Panc1 (cell line): ENCODE measurements around the gene PHTF1. TPM values are rescaled to one million over a fixed set of nuclear protein-coding genes. Genes with fewer than 3 reads are reported as not detected.

Experiments
- ATAC-seq: fragments of 200-7000 bp; cut with Tn5 transposase; 2 replicates; pipeline ENCODE4 v1.9.1; 2020; ENCODE audit warnings: mild to moderate bottlenecking, moderate library complexity
- BruUV-seq: library from RNA; stranded (reverse); fragments of 400-500 nt; replicated peaks from 2 replicates; lab custom pipeline; 2021; lab: Mats Ljungman, UMichigan
- CTCF ChIA-PET: fragments of 300-600 bp; sonication (Branson Sonifier 250); formaldehyde crosslinking; loops from one replicate; lab custom pipeline; 2022; ENCODE audit warnings: antibody characterized with exemption; lab: Charles Lee
- POLR2A ChIA-PET: fragments of 300-600 bp; sonication (Branson Sonifier 250); formaldehyde crosslinking; loops from one replicate; lab custom pipeline; 2022; ENCODE audit warnings: antibody characterized with exemption; lab: Charles Lee
- DNase-seq: peaks from one replicate; pipeline ENCODE4 v3.0.0-alpha.2; 2010; ENCODE audit warnings: low read depth, low spot score
- H3K27ac ChIP-seq: 2 replicates; pipeline ENCODE4 v1.5.1; 2011; ENCODE audit warnings: mild to moderate bottlenecking, low read length, inconsistent platforms
- H3K27me3 ChIP-seq: fragments of 200-500 bp; sonication (Bioruptor generic); 2 replicates; pipeline ENCODE4 v1.6.0; 2014; ENCODE audit warnings: low read length, inconsistent platforms; ENCODE audit not compliant: control insufficient read depth, insufficient read depth
- H3K36me3 ChIP-seq: fragments of 200-500 bp; sonication (Bioruptor generic); 2 replicates; pipeline ENCODE4 v1.5.1; 2014; ENCODE audit warnings: inconsistent platforms, mild to moderate bottlenecking, low read length, moderate library complexity; ENCODE audit not compliant: control insufficient read depth, insufficient read depth
- H3K4me1 ChIP-seq: 2 replicates; pipeline ENCODE4 v1.5.1; 2011; ENCODE audit warnings: inconsistent platforms, mild to moderate bottlenecking, low read length, moderate library complexity; ENCODE audit not compliant: control insufficient read depth, insufficient read depth
- H3K4me3 ChIP-seq, 2 experiments: 2 replicates each; pipeline ENCODE4 v1.5.1; 2011 to 2012; ENCODE audit warnings: low read depth in 2 of 2, low read length in 2 of 2, mild to moderate bottlenecking in 2 of 2, inconsistent platforms in 1 of 2, moderate library complexity in 1 of 2
- H3K9me3 ChIP-seq: fragments of 200-500 bp; sonication (Bioruptor generic); 2 replicates; pipeline ENCODE4 v1.5.1; 2014; ENCODE audit warnings: low read depth, mild to moderate bottlenecking, inconsistent platforms, low read length, moderate library complexity; ENCODE audit not compliant: control insufficient read depth, insufficient read depth
- POLR2AphosphoS5 ChIP-seq: IDR thresholded peaks from 2 replicates; pipeline ENCODE4 v1.6.1; 2012; ENCODE audit warnings: mild to moderate bottlenecking, low read depth, low read length, moderate library complexity
- SIN3A ChIP-seq: IDR thresholded peaks from 2 replicates; pipeline ENCODE4 v1.6.1; 2012; ENCODE audit warnings: low read depth, mild to moderate bottlenecking, low read length, moderate library complexity, borderline replicate concordance; ENCODE audit not compliant: insufficient read depth
- TCF7L2 ChIP-seq: IDR thresholded peaks from 2 replicates; pipeline ENCODE4 v1.6.1; 2011; ENCODE audit warnings: mild to moderate bottlenecking, low read depth, low read length, inconsistent platforms
- in situ Hi-C: cut with HindIII; loops from 2 replicates; pipeline ENCODE4 v1.10.0; 2016; ENCODE audit warnings: low sequenced_read_pairs, low pct_unique_long_range_greater_than_20kb
- intact Hi-C: fragments of 100-400 bp; cut with micrococcal nuclease; formaldehyde crosslinking; loops from one replicate; pipeline ENCODE4 v1.10.0; 2022; ENCODE audit not compliant: unreplicated experiment
- total RNA-seq: library from RNA; stranded (reverse); gene quantifications from one replicate; pipeline ENCODE4 v1.2.1, GENCODE V29; 2021; ENCODE audit not compliant: unreplicated experiment
- TF ChIP-seq, protein P1 (sequence below): fragments of 450-650 bp; IDR thresholded peaks from 2 replicates; pipeline ENCODE4 v1.5.1; 2017; ENCODE audit warnings: mild to moderate bottlenecking
- TF ChIP-seq, protein P2 (sequence below), 2 experiments: IDR thresholded peaks; 2 replicates each; pipeline ENCODE4 v1.6.1; 2011 to 2012; ENCODE audit warnings: low read depth in 2 of 2, control low read depth in 1 of 2, low read length in 1 of 2, mild to moderate bottlenecking in 1 of 2, moderate library complexity in 1 of 2; ENCODE audit not compliant: insufficient read depth in 1 of 2

Gene PHTF1
- total RNA-seq, 1 experiment from 2014 or later: 32.0 TPM

DNA sequence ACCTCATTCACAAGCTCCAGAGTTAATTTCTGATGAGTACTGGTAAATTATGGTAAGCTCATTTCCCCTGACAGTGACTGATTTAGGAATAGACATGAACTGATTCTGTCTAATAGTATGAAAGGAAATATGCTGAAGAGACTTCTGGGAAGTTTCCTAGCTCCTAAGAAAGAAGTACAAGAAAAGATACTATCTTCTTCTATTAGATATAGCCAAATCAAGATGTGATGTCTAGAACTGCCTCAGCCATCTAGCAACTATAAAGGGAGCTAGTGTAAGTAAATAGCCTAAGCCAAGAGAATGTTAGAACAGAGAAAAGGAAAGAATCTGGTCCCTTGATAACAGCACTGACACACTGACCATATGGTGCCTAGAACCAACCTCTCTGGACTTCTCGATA, 10.7 kb upstream of the PHTF1 start:
- DNase-seq (no peak), ATAC-seq (no peak)
- in situ Hi-C loops (no loop called here), intact Hi-C loops (no loop called here)
- no peaks in the 10 kb centered on the region for H3K9me3 ChIP-seq
- no peaks in the 10 kb centered on the region for H3K27me3 ChIP-seq
- CTCF ChIA-PET: no interaction called here
- BruUV-seq: no TSS peak
- H3K27ac ChIP-seq: no peak overlapping the region
- POLR2A ChIA-PET: no interaction called here
- TF ChIP-seq POLR2AphosphoS5 (no peak), TCF7L2 (no peak)
- H3K4me3 ChIP-seq: no peak overlapping the region
- peaks cover 9% of the 10 kb centered on the region; the same call in 1 of the 2 replicates for H3K36me3 ChIP-seq
- H3K4me1 ChIP-seq: no peaks in the 10 kb centered on the region

GRCh38 chr1:113769601-113769970, 10.3 kb upstream of the PHTF1 start:
- Histone ChIP-seq H3K27me3 (no peaks in the 10 kb centered on the region), H3K27ac (no peak overlapping the region), H3K4me1 (no peaks in the 10 kb centered on the region), H3K9me3 (no peaks in the 10 kb centered on the region), H3K4me3 (no peak overlapping the region), H3K36me3 (peaks cover 10% of the 10 kb centered on the region; the same call in 1 of the 2 replicates)
- TF ChIP-seq, protein P1, sequence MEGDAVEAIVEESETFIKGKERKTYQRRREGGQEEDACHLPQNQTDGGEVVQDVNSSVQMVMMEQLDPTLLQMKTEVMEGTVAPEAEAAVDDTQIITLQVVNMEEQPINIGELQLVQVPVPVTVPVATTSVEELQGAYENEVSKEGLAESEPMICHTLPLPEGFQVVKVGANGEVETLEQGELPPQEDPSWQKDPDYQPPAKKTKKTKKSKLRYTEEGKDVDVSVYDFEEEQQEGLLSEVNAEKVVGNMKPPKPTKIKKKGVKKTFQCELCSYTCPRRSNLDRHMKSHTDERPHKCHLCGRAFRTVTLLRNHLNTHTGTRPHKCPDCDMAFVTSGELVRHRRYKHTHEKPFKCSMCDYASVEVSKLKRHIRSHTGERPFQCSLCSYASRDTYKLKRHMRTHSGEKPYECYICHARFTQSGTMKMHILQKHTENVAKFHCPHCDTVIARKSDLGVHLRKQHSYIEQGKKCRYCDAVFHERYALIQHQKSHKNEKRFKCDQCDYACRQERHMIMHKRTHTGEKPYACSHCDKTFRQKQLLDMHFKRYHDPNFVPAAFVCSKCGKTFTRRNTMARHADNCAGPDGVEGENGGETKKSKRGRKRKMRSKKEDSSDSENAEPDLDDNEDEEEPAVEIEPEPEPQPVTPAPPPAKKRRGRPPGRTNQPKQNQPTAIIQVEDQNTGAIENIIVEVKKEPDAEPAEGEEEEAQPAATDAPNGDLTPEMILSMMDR: no peak
- TF ChIP-seq SIN3A (no peak), TCF7L2 (no peak), POLR2AphosphoS5 (no peak)
- TF ChIP-seq, protein P2, sequence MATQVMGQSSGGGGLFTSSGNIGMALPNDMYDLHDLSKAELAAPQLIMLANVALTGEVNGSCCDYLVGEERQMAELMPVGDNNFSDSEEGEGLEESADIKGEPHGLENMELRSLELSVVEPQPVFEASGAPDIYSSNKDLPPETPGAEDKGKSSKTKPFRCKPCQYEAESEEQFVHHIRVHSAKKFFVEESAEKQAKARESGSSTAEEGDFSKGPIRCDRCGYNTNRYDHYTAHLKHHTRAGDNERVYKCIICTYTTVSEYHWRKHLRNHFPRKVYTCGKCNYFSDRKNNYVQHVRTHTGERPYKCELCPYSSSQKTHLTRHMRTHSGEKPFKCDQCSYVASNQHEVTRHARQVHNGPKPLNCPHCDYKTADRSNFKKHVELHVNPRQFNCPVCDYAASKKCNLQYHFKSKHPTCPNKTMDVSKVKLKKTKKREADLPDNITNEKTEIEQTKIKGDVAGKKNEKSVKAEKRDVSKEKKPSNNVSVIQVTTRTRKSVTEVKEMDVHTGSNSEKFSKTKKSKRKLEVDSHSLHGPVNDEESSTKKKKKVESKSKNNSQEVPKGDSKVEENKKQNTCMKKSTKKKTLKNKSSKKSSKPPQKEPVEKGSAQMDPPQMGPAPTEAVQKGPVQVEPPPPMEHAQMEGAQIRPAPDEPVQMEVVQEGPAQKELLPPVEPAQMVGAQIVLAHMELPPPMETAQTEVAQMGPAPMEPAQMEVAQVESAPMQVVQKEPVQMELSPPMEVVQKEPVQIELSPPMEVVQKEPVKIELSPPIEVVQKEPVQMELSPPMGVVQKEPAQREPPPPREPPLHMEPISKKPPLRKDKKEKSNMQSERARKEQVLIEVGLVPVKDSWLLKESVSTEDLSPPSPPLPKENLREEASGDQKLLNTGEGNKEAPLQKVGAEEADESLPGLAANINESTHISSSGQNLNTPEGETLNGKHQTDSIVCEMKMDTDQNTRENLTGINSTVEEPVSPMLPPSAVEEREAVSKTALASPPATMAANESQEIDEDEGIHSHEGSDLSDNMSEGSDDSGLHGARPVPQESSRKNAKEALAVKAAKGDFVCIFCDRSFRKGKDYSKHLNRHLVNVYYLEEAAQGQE (IDR thresholded peaks at IDR 0.05; ENCODE audit: insufficient read depth in 1 of 2, low read depth in 2 of 2, low read length in 1 of 2): no peak
- intact Hi-C loops: no loop called here
- in situ Hi-C loops: no loop called here
- ChIA-PET CTCF (no interaction called here), POLR2A (no interaction called here)
- no TSS peak for BruUV-seq
- ATAC-seq (no peak), DNase-seq (no peak)

- in situ Hi-C loops: no loop called here
- Histone ChIP-seq H3K27ac (no peak overlapping the region), H3K4me1 (no peaks in the 10 kb centered on the region), H3K36me3 (peaks cover 12% of the 10 kb centered on the region; the same call in 1 of the 2 replicates), H3K9me3 (no peaks in the 10 kb centered on the region), H3K4me3 (no peak overlapping the region), H3K27me3 (no peaks in the 10 kb centered on the region)
- intact Hi-C loops: no loop called here
- ATAC-seq: no peak
- DNase-seq: no peak
- POLR2A ChIA-PET: no interaction called here
- no TSS peak for BruUV-seq
- TF ChIP-seq, protein P1: no peak
- TF ChIP-seq TCF7L2 (no peak), POLR2AphosphoS5 (no peak), SIN3A (no peak)
- TF ChIP-seq, protein P2 (IDR thresholded peaks at IDR 0.05; ENCODE audit: insufficient read depth in 1 of 2, low read depth in 2 of 2, low read length in 1 of 2): no peak
- CTCF ChIA-PET: no interaction called here
Measured at GRCh38 chr1:113768916-113769600, 9.8 kb upstream of the PHTF1 start.
